ENCODE measurements around the gene ITPKB.

The ITPKB gene

GRCh38 chr1:226682871-226683814 lies 55.9 kb downstream of the ITPKB start:
- peak; percentile 35 for DNase-seq

GRCh38 chr1:226681652-226682493 lies 57.2 kb downstream of the ITPKB start:
- DNase-seq, result no peak

GRCh38 chr1:226680653-226681052 lies 58.4 kb downstream of the ITPKB start:
- DNase-seq, result no peak

- peak; percentile 76 for DNase-seq
These were observed 59.1 kb downstream of the ITPKB start for GRCh38 chr1:226679853-226680516.

GRCh38 chr1:226679262-226679661 lies 59.8 kb downstream of the ITPKB start:
- no peak for DNase-seq

GRCh38 chr1:226678701-226679100 lies 60.4 kb downstream of the ITPKB start:
- DNase-seq, result peak; percentile 42

GRCh38 chr1:226678251-226678650 lies 60.8 kb downstream of the ITPKB start:
- no peak for DNase-seq

- peak; percentile 66 for DNase-seq
These were observed 61.8 kb downstream of the ITPKB start for GRCh38 chr1:226677027-226678020.

- no peak for DNase-seq
These were observed 62.7 kb downstream of the ITPKB start for GRCh38 chr1:226676381-226676780.

- DNase-seq, result no peak
These were observed 63.2 kb downstream of the ITPKB start for GRCh38 chr1:226675715-226676357.

GRCh38 chr1:226674892-226675714 lies 64.0 kb downstream of the ITPKB start:
- peak; percentile 69 for DNase-seq

GRCh38 chr1:226672339-226672762 lies 66.7 kb downstream of the ITPKB start:
- DNase-seq, result no peak

GRCh38 chr1:226671277-226671676 lies 67.8 kb downstream of the ITPKB start:
- DNase-seq, result no peak

GRCh38 chr1:226670073-226670472 lies 69.0 kb downstream of the ITPKB start:
- DNase-seq, result no peak

- no peak for DNase-seq
These were observed 70.9 kb downstream of the ITPKB start for GRCh38 chr1:226668173-226668560.

GRCh38 chr1:226666692-226667091 lies 72.4 kb downstream of the ITPKB start:
- DNase-seq, result no peak

GRCh38 chr1:226666164-226666506 lies 72.9 kb downstream of the ITPKB start:
- no peak for DNase-seq

- DNase-seq, result no peak
These were observed 73.4 kb downstream of the ITPKB start for GRCh38 chr1:226665505-226666163.

- no peak for DNase-seq
These were observed 74.5 kb downstream of the ITPKB start for GRCh38 chr1:226664413-226665101.
